A204.1 (cell line): ENCODE data around the gene ZNF789.
A peak's percentile ranks its signal among the peaks of the same experiment; 100 is the strongest.

Source experiments
- FAIRE-seq: peaks from 2 replicates; lab custom pipeline; 2012; peaks lifted over from hg19 to GRCh38; lab: Jason Lieb, UNC

Gene ZNF789

DNA sequence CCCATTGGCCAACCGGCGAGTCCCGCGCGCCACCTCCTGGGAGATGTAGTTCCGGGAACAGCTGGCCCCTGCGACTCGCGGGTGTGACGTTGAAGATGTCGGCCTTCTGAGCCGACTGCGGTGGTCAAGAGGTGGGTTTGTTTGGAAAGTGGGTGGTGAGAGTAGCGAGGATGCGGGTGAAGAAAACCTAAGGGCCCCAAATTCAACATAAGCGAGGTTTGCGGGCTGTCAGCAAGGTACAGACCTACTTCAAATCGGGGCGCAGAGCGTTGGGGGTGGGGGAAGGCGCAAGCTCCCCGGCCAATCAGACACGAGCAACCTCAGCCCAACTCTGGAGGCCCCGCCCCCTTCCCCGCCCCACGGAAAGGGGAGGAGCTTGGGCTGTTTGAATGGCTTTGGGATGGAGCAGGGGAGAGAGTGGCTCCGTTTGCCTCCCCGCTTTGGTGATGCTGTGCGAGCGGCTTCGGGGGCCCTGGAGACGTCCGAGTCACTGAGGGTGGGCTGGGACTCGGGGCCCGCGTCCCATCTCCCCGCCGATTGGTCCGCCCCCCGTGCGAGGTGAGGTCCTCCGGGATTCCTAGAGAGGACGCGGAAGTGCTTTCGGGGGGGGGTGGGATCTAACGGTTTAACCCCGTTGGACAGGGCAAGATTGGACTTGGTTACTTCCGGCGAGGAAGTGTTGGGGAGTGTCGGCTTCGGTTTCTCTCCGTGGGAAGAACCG is 32.1 kb downstream of the ZNF789 start, which contains the start of gene ZKSCAN5:
Gene ZKSCAN5, plus strand, starts transcription at position 60 of the 721 bp plus-strand sequence. CDS start 1,383 bp downstream, outside the sequence.
- FAIRE-seq = peak; percentile 37

DNA sequence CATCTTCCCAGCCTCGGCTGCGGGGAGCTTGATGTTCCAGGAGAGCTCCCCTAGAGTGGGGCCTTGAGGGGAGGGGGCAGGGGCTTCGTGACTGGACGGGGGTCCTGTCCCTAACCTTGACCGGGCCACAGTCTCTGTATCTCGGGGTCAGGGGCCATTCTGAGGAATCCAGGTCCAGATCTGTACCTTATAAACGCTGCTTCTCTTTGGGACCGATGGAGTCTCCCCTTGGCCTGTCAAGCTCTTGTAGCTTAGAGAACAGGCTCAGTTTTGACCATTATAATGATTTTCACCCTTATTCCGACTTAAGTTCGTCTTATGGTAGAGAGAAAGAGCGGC is 32.6 kb downstream of the ZNF789 start:
- FAIRE-seq = no peak

DNA sequence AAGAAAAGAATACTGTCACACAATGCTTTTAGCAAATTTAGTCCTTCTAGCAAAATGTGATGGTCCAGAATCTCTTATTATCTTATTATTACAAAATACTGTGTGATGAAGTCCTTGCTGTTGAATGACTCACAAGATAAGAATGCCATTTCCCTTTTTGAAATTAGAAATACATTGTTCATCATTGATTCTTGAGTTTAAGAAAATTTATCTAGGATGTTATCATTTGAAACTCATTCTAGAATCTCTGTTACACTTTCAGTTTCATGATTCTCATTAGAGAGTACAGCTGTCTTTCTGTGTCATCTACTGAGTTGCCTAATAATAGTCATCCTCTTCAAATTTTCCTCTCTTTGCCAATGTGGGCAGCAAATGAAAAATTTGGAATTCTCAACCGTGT is 41.4 kb downstream of the ZNF789 start:
- no peak for FAIRE-seq

DNA sequence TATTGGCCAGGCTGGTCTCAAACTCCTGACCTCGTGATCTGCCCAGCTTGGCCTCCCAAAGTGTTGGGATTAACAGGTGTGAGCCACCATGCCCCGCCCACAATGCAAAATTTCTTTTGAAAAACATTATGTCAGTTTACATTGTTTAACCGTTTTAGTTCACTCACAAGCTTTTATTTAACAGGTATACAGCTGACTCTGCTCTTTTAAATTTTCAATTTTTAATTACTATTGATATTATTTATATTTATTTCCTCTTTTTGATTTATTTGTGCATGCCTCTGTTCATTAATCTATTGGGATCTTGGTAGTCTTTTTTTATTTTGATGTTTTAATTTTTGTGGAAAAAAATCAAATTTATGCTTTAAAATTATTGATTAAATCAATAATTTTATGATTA is 48.7 kb downstream of the ZNF789 start:
- FAIRE-seq = peak; percentile 44

DNA sequence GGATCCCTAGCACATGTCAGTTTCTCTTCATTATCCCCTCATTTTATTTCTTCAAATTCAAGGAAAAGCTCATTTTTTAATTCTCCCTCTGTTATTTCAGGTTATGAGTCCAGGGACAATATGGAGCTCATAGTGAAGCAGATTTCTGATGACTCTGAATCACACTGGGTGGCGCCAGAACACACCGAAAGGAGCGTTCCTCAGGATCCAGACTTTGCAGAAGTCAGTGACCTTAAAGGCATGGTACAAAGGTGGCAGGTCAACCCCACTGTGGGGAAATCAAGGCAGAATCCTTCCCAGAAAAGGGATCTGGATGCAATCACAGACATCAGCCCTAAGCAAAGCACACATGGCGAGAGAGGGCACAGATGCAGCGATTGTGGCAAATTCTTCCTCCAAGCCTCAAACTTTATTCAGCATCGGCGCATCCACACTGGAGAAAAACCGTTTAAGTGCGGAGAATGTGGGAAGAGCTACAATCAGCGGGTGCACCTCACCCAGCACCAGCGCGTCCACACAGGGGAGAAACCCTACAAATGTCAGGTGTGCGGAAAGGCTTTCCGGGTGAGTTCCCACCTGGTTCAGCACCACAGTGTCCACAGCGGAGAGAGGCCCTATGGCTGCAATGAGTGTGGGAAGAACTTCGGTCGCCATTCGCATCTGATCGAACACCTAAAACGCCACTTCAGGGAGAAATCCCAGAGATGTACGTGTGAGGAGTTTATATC is 53.2 kb downstream of the ZNF789 start:
- peak; percentile 14 for FAIRE-seq

DNA sequence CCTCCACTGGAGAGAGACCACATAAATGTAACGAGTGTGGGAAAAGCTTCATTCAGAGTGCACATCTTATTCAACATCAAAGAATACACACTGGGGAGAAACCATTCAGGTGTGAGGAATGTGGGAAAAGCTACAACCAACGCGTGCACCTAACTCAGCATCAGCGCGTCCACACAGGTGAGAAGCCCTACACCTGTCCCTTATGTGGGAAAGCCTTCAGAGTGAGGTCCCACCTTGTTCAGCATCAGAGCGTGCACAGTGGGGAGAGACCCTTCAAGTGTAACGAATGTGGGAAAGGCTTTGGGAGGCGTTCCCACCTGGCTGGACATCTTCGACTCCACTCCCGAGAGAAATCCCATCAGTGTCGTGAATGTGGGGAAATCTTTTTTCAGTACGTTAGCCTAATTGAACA is 58.7 kb downstream of the ZNF789 start:
- no peak for FAIRE-seq

DNA sequence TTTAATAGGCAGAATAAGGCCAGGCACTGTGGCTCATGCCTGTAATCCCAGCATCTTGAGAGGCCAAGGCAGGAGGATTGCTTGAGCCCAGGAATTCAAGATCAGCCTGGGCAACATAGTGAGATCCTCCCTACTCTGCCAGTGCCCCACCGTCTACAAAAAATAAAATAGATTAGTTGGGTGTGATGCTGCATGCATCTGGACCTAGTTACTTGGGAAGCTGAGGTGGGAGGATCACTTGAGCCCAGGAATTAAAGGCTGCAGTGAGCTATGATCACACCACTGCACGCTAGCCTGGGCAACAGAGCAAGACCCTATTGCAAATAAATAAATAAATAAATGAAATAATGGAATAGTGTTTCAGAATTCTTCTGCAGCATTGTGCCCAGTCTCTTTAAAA is 63.0 kb downstream of the ZNF789 start:
- no peak for FAIRE-seq
